Tibial nerve (tissue), 4 donors: ENCODE data around the gene MALRD1.

Experiments used
- EP300 ChIP-seq, 2 donors: sonication (generic); formaldehyde crosslinking; IDR thresholded peaks; one replicate each; pipeline ENCODE4 v1.6.1; 2017; ENCODE audit warnings: antibody characterized with exemption in 2 of 2, mild to moderate bottlenecking in 1 of 2
- POLR2A ChIP-seq, 2 donors: fragments of 450-650 bp; IDR thresholded peaks; one replicate each; pipeline ENCODE4 v1.6.1; 2017; ENCODE audit warnings: antibody characterized with exemption in 2 of 2, mild to moderate bottlenecking in 2 of 2, moderate library complexity in 2 of 2
- TF ChIP-seq, protein P1 (sequence below), 5 experiments: fragments of 200-600 bp in 3 of 5; fragments of 450-650 bp in 2 of 5; sonication (generic) in 3 of 5; IDR thresholded peaks; one replicate each; pipeline ENCODE4 v1.5.1; 2016 to 2019; ENCODE audit warnings: antibody characterized with exemption in 5 of 5, mild to moderate bottlenecking in 3 of 5, moderate library complexity in 2 of 5

DNA sequence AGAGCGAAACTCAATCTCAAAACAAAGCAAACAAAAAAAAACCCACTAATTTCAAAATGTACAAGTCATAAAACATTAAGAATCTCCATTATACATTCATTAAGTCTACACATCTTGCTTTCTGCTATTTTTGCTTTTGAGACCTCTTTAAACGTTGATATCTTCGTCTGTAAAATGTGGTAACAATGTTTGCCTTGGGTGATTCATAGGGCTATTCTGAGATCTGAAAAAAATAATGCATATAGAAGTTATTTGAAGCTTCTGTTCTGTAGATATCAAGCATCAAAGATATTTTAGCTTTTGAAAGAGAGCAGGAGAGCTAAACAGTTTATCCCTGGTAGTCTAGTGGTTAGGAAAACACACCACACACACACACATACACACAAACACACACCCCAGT, 609.5 kb downstream of the MALRD1 start:
- TF ChIP-seq, protein P1, sequence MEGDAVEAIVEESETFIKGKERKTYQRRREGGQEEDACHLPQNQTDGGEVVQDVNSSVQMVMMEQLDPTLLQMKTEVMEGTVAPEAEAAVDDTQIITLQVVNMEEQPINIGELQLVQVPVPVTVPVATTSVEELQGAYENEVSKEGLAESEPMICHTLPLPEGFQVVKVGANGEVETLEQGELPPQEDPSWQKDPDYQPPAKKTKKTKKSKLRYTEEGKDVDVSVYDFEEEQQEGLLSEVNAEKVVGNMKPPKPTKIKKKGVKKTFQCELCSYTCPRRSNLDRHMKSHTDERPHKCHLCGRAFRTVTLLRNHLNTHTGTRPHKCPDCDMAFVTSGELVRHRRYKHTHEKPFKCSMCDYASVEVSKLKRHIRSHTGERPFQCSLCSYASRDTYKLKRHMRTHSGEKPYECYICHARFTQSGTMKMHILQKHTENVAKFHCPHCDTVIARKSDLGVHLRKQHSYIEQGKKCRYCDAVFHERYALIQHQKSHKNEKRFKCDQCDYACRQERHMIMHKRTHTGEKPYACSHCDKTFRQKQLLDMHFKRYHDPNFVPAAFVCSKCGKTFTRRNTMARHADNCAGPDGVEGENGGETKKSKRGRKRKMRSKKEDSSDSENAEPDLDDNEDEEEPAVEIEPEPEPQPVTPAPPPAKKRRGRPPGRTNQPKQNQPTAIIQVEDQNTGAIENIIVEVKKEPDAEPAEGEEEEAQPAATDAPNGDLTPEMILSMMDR (IDR thresholded peaks at IDR 0.05): no peak
- no peak for TF ChIP-seq POLR2A (IDR thresholded peaks at IDR 0.05)
- no peak for TF ChIP-seq EP300 (IDR thresholded peaks at IDR 0.05)
